ENCODE data around the gene GCAT. TPM values are rescaled to one million over a fixed set of nuclear protein-coding genes. Genes with fewer than 3 reads are reported as not detected.
A peak's percentile ranks its signal among the peaks of the same experiment; 100 is the strongest.

GCAT gene
- total RNA-seq, 1 donor from 2014 or later = 25.5 TPM

- intact Hi-C loops (cut with micrococcal nuclease) = loop anchor here (10.0 kb wide), 1 partner anchor 172 kb away; the partner anchor contains the start of gene LGALS1
- H3K27me3 Mint-ChIP-seq (ENCODE audit: low read depth) = no peaks in the 10 kb centered on the region
- peak overlapping the region; percentile 18 for H3K4me3 Mint-ChIP-seq (ENCODE audit: low read depth)
- no peak overlapping the region for H3K27ac Mint-ChIP-seq
- DNase-seq (ENCODE audit: low spot score) = no peak
- H3K9me3 Mint-ChIP-seq = no peaks in the 10 kb centered on the region
- H3K36me3 Mint-ChIP-seq (ENCODE audit: low read depth) = peaks cover 47% of the 10 kb centered on the region
- peaks cover 36% of the 10 kb centered on the region for H3K4me1 Mint-ChIP-seq (ENCODE audit: low read depth)
These were observed 38.7 kb downstream of the GCAT start for GRCh38 chr22:37846433-37846832.

- intact Hi-C loops (cut with micrococcal nuclease) = loop anchor here (10.0 kb wide), 1 partner anchor 174 kb away; the partner anchor contains the start of gene LGALS1
- DNase-seq (ENCODE audit: low spot score) = peak; percentile 16
These were observed 40.9 kb downstream of the GCAT start for GRCh38 chr22:37848587-37849088.

GRCh38 chr22:37849089-37849751, 41.5 kb downstream of the GCAT start, which contains the start of gene EIF3L:
EIF3L (plus strand) TSS chr22:37849419; CDS start chr22:37849450, 31 bp downstream.
- Mint-ChIP-seq H3K36me3 (ENCODE audit: low read depth) (peaks cover 60% of the 10 kb centered on the region), H3K27ac (peak within 1 kb of the TSS; percentile 97), H3K4me3 (ENCODE audit: low read depth) (peak within 1 kb of the TSS; percentile 94), H3K9me3 (no peaks in the 10 kb centered on the region), H3K4me1 (ENCODE audit: low read depth) (peaks cover 38% of the 10 kb centered on the region), H3K27me3 (ENCODE audit: low read depth) (no peaks in the 10 kb centered on the region)
- intact Hi-C loops (cut with micrococcal nuclease) = loop anchor here (10.0 kb wide), 1 partner anchor 174 kb away; the partner anchor contains the start of gene LGALS1
- peak; percentile 89 for DNase-seq (ENCODE audit: low spot score)

More at GRCh38 chr22:37848587-37849088, 40.9 kb downstream of the GCAT start:
- H3K9me3 Mint-ChIP-seq = no peaks in the 10 kb centered on the region
- H3K4me3 Mint-ChIP-seq (ENCODE audit: low read depth) = peak overlapping the region; percentile 94
- peaks cover 55% of the 10 kb centered on the region for H3K36me3 Mint-ChIP-seq (ENCODE audit: low read depth)
- no peaks in the 10 kb centered on the region for H3K27me3 Mint-ChIP-seq (ENCODE audit: low read depth)
- H3K4me1 Mint-ChIP-seq (ENCODE audit: low read depth) = peaks cover 34% of the 10 kb centered on the region
- peak overlapping the region; percentile 97 for H3K27ac Mint-ChIP-seq

- H3K27ac Mint-ChIP-seq = no peak overlapping the region
- H3K36me3 Mint-ChIP-seq (ENCODE audit: low read depth) = peaks cover 71% of the 10 kb centered on the region
- no peaks in the 10 kb centered on the region for H3K27me3 Mint-ChIP-seq (ENCODE audit: low read depth)
- peaks cover 40% of the 10 kb centered on the region for H3K4me1 Mint-ChIP-seq (ENCODE audit: low read depth)
- H3K4me3 Mint-ChIP-seq (ENCODE audit: low read depth) = peak overlapping the region; percentile 94
- no peaks in the 10 kb centered on the region for H3K9me3 Mint-ChIP-seq
- intact Hi-C loops (cut with micrococcal nuclease) = no loop called here
- no peak for DNase-seq (ENCODE audit: low spot score)
These were observed 43.1 kb downstream of the GCAT start for GRCh38 chr22:37850801-37851200.

- peaks cover 75% of the 10 kb centered on the region for H3K36me3 Mint-ChIP-seq (ENCODE audit: low read depth)
These were observed 44.7 kb downstream of the GCAT start for GRCh38 chr22:37852418-37852817.

GRCh38 chr22:37854946-37855345, 47.2 kb downstream of the GCAT start:
- H3K4me1 Mint-ChIP-seq (ENCODE audit: low read depth) = peaks cover 31% of the 10 kb centered on the region

More at GRCh38 chr22:37852418-37852817, 44.7 kb downstream of the GCAT start:
- no peaks in the 10 kb centered on the region for H3K9me3 Mint-ChIP-seq
- intact Hi-C loops (cut with micrococcal nuclease) = no loop called here
- no peak overlapping the region for H3K27ac Mint-ChIP-seq
- DNase-seq (ENCODE audit: low spot score) = no peak
- H3K4me3 Mint-ChIP-seq (ENCODE audit: low read depth) = no peak overlapping the region
- H3K4me1 Mint-ChIP-seq (ENCODE audit: low read depth) = peaks cover 38% of the 10 kb centered on the region
- no peaks in the 10 kb centered on the region for H3K27me3 Mint-ChIP-seq (ENCODE audit: low read depth)

GRCh38 chr22:37855462-37855861, 47.7 kb downstream of the GCAT start:
- H3K4me1 Mint-ChIP-seq (ENCODE audit: low read depth) = peaks cover 30% of the 10 kb centered on the region
- intact Hi-C loops (cut with micrococcal nuclease) = no loop called here
- DNase-seq (ENCODE audit: low spot score) = no peak
- no peak overlapping the region for H3K27ac Mint-ChIP-seq
- no peaks in the 10 kb centered on the region for H3K27me3 Mint-ChIP-seq (ENCODE audit: low read depth)
- no peaks in the 10 kb centered on the region for H3K9me3 Mint-ChIP-seq
- H3K4me3 Mint-ChIP-seq (ENCODE audit: low read depth) = no peak overlapping the region
- peaks cover 72% of the 10 kb centered on the region for H3K36me3 Mint-ChIP-seq (ENCODE audit: low read depth)

More at GRCh38 chr22:37854946-37855345, 47.2 kb downstream of the GCAT start:
- no peak for DNase-seq (ENCODE audit: low spot score)
- Mint-ChIP-seq H3K36me3 (ENCODE audit: low read depth) (peaks cover 72% of the 10 kb centered on the region), H3K27me3 (ENCODE audit: low read depth) (no peaks in the 10 kb centered on the region), H3K4me3 (ENCODE audit: low read depth) (no peak overlapping the region), H3K27ac (no peak overlapping the region), H3K9me3 (no peaks in the 10 kb centered on the region)
- intact Hi-C loops (cut with micrococcal nuclease) = no loop called here

- no peak for DNase-seq (ENCODE audit: low spot score)
- no peak overlapping the region for H3K27ac Mint-ChIP-seq
- no peaks in the 10 kb centered on the region for H3K27me3 Mint-ChIP-seq (ENCODE audit: low read depth)
- H3K9me3 Mint-ChIP-seq = no peaks in the 10 kb centered on the region
- intact Hi-C loops (cut with micrococcal nuclease) = no loop called here
- peaks cover 76% of the 10 kb centered on the region for H3K36me3 Mint-ChIP-seq (ENCODE audit: low read depth)
- H3K4me3 Mint-ChIP-seq (ENCODE audit: low read depth) = no peak overlapping the region
- peaks cover 10% of the 10 kb centered on the region for H3K4me1 Mint-ChIP-seq (ENCODE audit: low read depth)
These were observed 53.2 kb downstream of the GCAT start for GRCh38 chr22:37860796-37861421.

GRCh38 chr22:37862570-37863325, 55.0 kb downstream of the GCAT start:
- intact Hi-C loops (cut with micrococcal nuclease) = loop anchor here (1.0 kb wide), 1 partner anchor 45 kb away; no protein-coding TSS in a partner anchor
- H3K9me3 Mint-ChIP-seq = no peaks in the 10 kb centered on the region
- no peaks in the 10 kb centered on the region for H3K27me3 Mint-ChIP-seq (ENCODE audit: low read depth)
- no peak overlapping the region for H3K27ac Mint-ChIP-seq
- H3K4me3 Mint-ChIP-seq (ENCODE audit: low read depth) = no peak overlapping the region
- H3K36me3 Mint-ChIP-seq (ENCODE audit: low read depth) = peaks cover 80% of the 10 kb centered on the region
- H3K4me1 Mint-ChIP-seq (ENCODE audit: low read depth) = peaks cover 10% of the 10 kb centered on the region
- DNase-seq (ENCODE audit: low spot score) = no peak

GRCh38 chr22:37865510-37865909, 57.8 kb downstream of the GCAT start:
- Mint-ChIP-seq H3K4me3 (ENCODE audit: low read depth) (no peak overlapping the region), H3K36me3 (ENCODE audit: low read depth) (peaks cover 80% of the 10 kb centered on the region), H3K27me3 (ENCODE audit: low read depth) (no peaks in the 10 kb centered on the region), H3K9me3 (no peaks in the 10 kb centered on the region), H3K27ac (no peak overlapping the region), H3K4me1 (ENCODE audit: low read depth) (peaks cover 5% of the 10 kb centered on the region)
- intact Hi-C loops (cut with micrococcal nuclease) = no loop called here
- no peak for DNase-seq (ENCODE audit: low spot score)
